GM12891 (cell line): ENCODE results near the gene DHRSX.

ENCODE experiments used
- PAX5 ChIP-seq: IDR thresholded peaks from 2 replicates; pipeline ENCODE4 v1.6.1; 2011; ENCODE audit warnings: low read length, moderate library complexity, mild to moderate bottlenecking; ENCODE audit not compliant: insufficient read depth, severe bottlenecking
- POLR2A ChIP-seq: IDR thresholded peaks from 2 replicates; pipeline ENCODE4 v1.6.1; 2011; ENCODE audit warnings: low read depth, low read length, control low read depth
- POLR2AphosphoS5 ChIP-seq: IDR thresholded peaks from 2 replicates; pipeline ENCODE4 v1.6.1; 2011; ENCODE audit warnings: low read depth, low read length, control low read depth
- SPI1 ChIP-seq: IDR thresholded peaks from 2 replicates; pipeline ENCODE4 v1.6.1; 2011; ENCODE audit warnings: low read depth, low read length, control low read depth
- TAF1 ChIP-seq: IDR thresholded peaks from 2 replicates; pipeline ENCODE4 v1.6.1; 2011; ENCODE audit warnings: low read depth, low read length, control low read depth

- TF ChIP-seq POLR2AphosphoS5 (no peak), TAF1 (no peak), POLR2A (no peak), SPI1 (no peak), PAX5 (no peak)
These were observed 59.3 kb downstream of the DHRSX start for GRCh38 chrX:2441466-2441865.
